GM12865 (cell line): ENCODE measurements around the gene NKIRAS2.
A peak's percentile ranks its signal among the peaks of the same experiment; 100 is the strongest.

Source experiments
- DNase-seq: peaks from one replicate; pipeline ENCODE4 v3.0.0; 2010; ENCODE audit warnings: low read depth
- H3K4me3 ChIP-seq: 2 replicates; pipeline ENCODE4 v1.5.1; 2011; ENCODE audit warnings: mild to moderate bottlenecking, low read depth, low read length, control low read depth
- TF ChIP-seq, protein P1 (sequence below): IDR thresholded peaks from 2 replicates; pipeline ENCODE4 v1.5.1; 2011; ENCODE audit warnings: low read length, control low read depth, low read depth, inconsistent platforms; ENCODE audit not compliant: insufficient read depth; ENCODE audit errors: missing control alignments

NKIRAS2 gene

DNA sequence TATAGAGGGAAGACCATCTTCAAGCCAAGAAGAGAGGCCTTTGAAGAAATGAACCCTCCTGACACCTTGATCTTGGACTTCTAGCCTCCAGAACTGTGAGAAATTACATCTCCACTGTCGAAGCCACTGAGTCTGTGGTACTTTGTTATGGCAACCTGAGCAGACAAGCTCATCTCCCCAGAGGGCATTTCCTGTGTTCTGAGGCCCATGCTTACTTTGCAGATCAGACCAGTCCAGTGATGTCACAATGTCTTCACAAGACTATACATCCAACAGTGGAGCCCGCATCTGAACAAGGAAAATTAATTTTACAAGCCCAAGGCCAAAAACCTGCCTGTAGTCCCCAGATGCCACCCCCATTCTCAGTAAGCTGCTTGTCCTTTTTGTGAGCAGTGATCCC lies 45.3 kb downstream of the NKIRAS2 start:
- H3K4me3 ChIP-seq, result no peak overlapping the region
- DNase-seq, result peak; percentile 12
- TF ChIP-seq, protein P1, sequence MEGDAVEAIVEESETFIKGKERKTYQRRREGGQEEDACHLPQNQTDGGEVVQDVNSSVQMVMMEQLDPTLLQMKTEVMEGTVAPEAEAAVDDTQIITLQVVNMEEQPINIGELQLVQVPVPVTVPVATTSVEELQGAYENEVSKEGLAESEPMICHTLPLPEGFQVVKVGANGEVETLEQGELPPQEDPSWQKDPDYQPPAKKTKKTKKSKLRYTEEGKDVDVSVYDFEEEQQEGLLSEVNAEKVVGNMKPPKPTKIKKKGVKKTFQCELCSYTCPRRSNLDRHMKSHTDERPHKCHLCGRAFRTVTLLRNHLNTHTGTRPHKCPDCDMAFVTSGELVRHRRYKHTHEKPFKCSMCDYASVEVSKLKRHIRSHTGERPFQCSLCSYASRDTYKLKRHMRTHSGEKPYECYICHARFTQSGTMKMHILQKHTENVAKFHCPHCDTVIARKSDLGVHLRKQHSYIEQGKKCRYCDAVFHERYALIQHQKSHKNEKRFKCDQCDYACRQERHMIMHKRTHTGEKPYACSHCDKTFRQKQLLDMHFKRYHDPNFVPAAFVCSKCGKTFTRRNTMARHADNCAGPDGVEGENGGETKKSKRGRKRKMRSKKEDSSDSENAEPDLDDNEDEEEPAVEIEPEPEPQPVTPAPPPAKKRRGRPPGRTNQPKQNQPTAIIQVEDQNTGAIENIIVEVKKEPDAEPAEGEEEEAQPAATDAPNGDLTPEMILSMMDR, result no peak

DNA sequence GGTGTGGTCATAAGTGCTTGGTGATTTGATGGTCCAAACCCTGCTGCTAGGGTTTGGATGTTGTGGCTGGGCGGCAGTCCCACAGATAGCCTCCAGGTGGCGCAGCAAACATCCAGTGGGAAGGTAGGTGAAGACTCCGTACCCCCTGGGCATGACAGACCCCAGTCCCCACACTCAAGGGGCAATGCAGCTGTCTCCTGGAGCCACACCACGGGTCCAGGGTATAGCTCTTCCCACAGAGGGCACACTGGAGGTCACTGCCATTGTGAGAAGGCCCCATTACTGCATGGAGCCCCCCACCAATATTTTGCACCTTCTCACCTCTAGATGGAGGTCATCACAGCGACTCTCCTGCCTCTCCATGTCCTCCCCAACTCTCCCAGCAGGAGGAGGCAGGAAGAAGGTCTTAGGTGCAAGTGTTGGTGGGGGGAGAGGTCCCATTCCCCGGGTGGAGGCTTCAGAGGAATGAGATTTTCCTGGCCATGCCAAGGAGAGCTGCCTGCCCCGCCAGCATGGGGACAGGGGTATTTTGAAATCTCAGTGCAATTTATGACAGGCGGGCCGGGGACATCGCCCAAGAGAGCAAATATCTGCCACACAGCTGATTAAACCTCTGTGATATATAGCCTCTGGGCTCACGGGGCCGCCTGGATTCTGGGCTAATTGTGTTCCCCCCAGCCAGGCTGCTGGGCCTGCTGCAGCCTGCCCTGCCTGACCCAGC lies 47.6 kb downstream of the NKIRAS2 start:
- peak; percentile 65 for DNase-seq
- no peak overlapping the region for H3K4me3 ChIP-seq

GRCh38 chr17:42068979-42069378 lies 49.1 kb downstream of the NKIRAS2 start:
- no peak for DNase-seq
- TF ChIP-seq, protein P1, result no peak
- H3K4me3 ChIP-seq, result no peak overlapping the region

More for the DNA sequence above, 47.6 kb downstream of the NKIRAS2 start:
- TF ChIP-seq, protein P1, result peak; percentile 91

DNA sequence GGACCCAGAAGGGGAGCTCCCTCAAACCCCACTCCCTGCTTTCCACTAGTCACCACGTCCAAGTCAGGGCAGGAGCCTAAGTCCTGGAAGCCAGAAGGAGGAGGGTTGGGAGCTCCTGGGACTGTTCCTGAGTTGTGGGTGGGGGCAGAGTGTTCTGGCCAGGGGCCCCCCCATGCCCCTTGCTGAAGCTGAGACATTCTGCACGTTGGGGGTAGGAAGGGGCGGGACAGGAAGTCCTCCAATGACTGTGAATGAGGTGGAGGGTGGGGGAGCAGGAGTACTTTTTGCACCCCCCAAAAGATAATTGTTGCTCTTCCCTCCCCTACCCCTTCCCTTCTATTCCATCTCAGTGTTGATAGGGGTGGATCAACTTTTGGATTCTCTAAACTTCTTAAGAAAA lies 51.9 kb downstream of the NKIRAS2 start:
- no peak for DNase-seq
- TF ChIP-seq, protein P1, result no peak
- no peak overlapping the region for H3K4me3 ChIP-seq

DNA sequence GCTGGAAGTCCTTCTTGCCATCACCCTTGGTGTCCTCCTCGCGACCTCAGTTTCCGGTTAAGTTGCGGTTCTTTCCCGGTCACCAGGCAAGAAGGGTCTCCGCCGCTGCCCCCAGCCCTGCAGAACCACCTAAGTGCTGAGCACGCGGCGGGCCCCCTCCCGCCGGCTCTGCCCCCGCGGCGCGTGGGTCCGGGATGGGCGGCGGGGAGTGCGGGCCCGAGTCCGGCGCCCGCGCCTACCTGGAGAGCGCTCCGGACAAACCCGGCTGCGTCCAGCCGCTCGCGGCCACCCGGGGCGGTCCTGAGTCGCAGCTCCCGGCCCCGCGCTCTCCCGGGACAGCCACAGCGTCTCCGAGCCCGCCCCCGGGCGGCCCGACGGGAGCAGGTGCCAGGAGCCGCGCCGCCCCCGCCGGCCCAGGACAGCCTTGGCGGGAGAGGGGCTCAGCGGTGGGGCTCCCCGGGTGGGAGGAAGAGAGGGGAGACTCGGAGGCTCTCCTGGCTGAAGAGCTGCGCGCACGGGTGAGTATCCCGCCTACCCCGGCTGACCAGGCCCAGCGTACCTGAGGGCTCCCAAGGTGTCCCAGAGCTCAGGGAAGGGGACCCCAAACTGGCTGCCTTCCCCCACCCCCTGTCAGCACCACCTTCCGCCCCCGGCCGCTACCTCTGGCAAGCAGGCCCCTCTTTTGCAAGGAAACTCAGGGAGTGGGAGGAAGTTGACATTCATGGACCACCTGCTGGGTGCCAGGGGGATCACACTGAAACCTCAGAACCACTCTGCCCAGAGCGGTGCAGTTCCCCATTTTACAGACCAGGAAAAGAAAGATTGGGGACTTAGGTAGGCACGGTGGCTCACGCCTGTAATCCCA lies 52.7 kb downstream of the NKIRAS2 start:
- TF ChIP-seq, protein P1, result no peak
- H3K4me3 ChIP-seq, result no peak overlapping the region
- no peak for DNase-seq
